Caco-2 (cell line): Measurements from ENCODE around the gene MFN1. TPM values are rescaled to one million over a fixed set of nuclear protein-coding genes. Genes with fewer than 3 reads are reported as not detected.

Experiments
- BruUV-seq: library from RNA; stranded (reverse); fragments of 400-500 nt; replicated peaks from 2 replicates; lab custom pipeline; 2021; lab: Mats Ljungman, UMichigan
- CTCF ChIA-PET: fragments of 300-600 bp; sonication (Branson Sonifier 250); formaldehyde crosslinking; loops from one replicate; lab custom pipeline; 2022; ENCODE audit warnings: antibody characterized with exemption; lab: Charles Lee
- POLR2A ChIA-PET: fragments of 300-600 bp; sonication (Branson Sonifier 250); formaldehyde crosslinking; loops from one replicate; lab custom pipeline; 2022; ENCODE audit warnings: antibody characterized with exemption; lab: Charles Lee
- DNase-seq, 2 experiments: peaks; one replicate each; pipeline versions ENCODE4 v3.0.0 to v3.0.0-alpha.2; 2020 to 2022
- H3K27me3 ChIP-seq: replicated peaks from 2 replicates; pipeline ENCODE4 v1.6.0; 2011; ENCODE audit warnings: low read length; ENCODE audit not compliant: control insufficient read depth, insufficient read depth
- H3K36me3 ChIP-seq: 2 replicates; pipeline ENCODE4 v1.5.1; 2011; ENCODE audit warnings: low read length; ENCODE audit not compliant: control insufficient read depth, insufficient read depth
- H3K4me1 ChIP-seq: fragments of 250-450 bp; sonication (Bioruptor Pico); 2 replicates; pipeline ENCODE4 v1.5.1; 2020; ENCODE audit warnings: mild to moderate bottlenecking
- H3K4me3 ChIP-seq: 2 replicates; pipeline ENCODE4 v1.5.1; 2011; ENCODE audit warnings: low read depth, mild to moderate bottlenecking, control low read depth, low read length
- H3K9me3 ChIP-seq: fragments of 250-450 bp; sonication (Bioruptor Pico); 2 replicates; pipeline ENCODE4 v1.5.1; 2020; ENCODE audit warnings: mild to moderate bottlenecking, moderate library complexity
- H3K27ac Mint-ChIP-seq: one replicate; pipeline ENCODE4 v1.8.0; 2022; ENCODE audit warnings: mixed read lengths; ENCODE audit not compliant: unreplicated experiment
- H3K27me3 Mint-ChIP-seq: one replicate; pipeline ENCODE4 v1.8.0; 2022; ENCODE audit warnings: mixed read lengths; ENCODE audit not compliant: insufficient read depth, unreplicated experiment
- H3K36me3 Mint-ChIP-seq: one replicate; pipeline ENCODE4 v1.8.0; 2022; ENCODE audit warnings: mild to moderate bottlenecking, mixed read lengths; ENCODE audit not compliant: insufficient read depth, unreplicated experiment
- H3K4me1 Mint-ChIP-seq: one replicate; pipeline ENCODE4 v1.8.0; 2022; ENCODE audit warnings: low read depth, mixed read lengths; ENCODE audit not compliant: unreplicated experiment
- H3K4me3 Mint-ChIP-seq: one replicate; pipeline ENCODE4 v1.8.0; 2022; ENCODE audit warnings: mild to moderate bottlenecking, moderate library complexity, mixed read lengths; ENCODE audit not compliant: unreplicated experiment
- H3K9me3 Mint-ChIP-seq: one replicate; pipeline ENCODE4 v1.8.0; 2022; ENCODE audit warnings: mixed read lengths; ENCODE audit not compliant: unreplicated experiment
- CTCF ChIP-seq, 2 experiments: fragments of 200-600 bp in 1 of 2; IDR thresholded peaks; 1 replicate in 1 of 2; 2 replicates in 1 of 2; pipeline versions ENCODE4 v1.5.1 to v1.8.0; 2011 to 2022; ENCODE audit warnings: antibody characterized with exemption in 1 of 2, control low read depth in 1 of 2, inconsistent platforms in 1 of 2, low read depth in 1 of 2, low read length in 1 of 2, mild to moderate bottlenecking in 1 of 2, moderate library complexity in 1 of 2; ENCODE audit not compliant: insufficient read depth in 1 of 2, severe bottlenecking in 1 of 2, unreplicated experiment in 1 of 2
- intact Hi-C: fragments of 100-400 bp; cut with micrococcal nuclease; formaldehyde crosslinking; loops from one replicate; pipeline ENCODE4 v1.10.0; 2022; ENCODE audit not compliant: unreplicated experiment
- total RNA-seq: library from RNA; stranded (reverse); gene quantifications from 2 replicates; pipeline ENCODE4 v1.2.3, GENCODE V29; 2022

MFN1 gene
- total RNA-seq, 1 experiment from 2014 or later = 53.9 TPM

GRCh38 chr3:179410999-179411398 is 63.5 kb downstream of the MFN1 start:
- CTCF ChIA-PET = no interaction called here
- POLR2A ChIA-PET = no interaction called here
- H3K27me3 Mint-ChIP-seq = no peaks in the 10 kb centered on the region
- intact Hi-C loops = no loop called here
- no peaks in the 10 kb centered on the region for H3K36me3 ChIP-seq
- no peaks in the 10 kb centered on the region for H3K4me1 Mint-ChIP-seq
- H3K27me3 ChIP-seq = no peaks in the 10 kb centered on the region
- H3K27ac Mint-ChIP-seq = no peak overlapping the region
- H3K4me1 ChIP-seq = no peaks in the 10 kb centered on the region
- BruUV-seq = no TSS peak
- no peak overlapping the region for H3K4me3 Mint-ChIP-seq
- TF ChIP-seq CTCF (IDR thresholded peaks at IDR 0.05; ENCODE audit: insufficient read depth in 1 of 2, low read depth in 1 of 2, low read length in 1 of 2, severe bottlenecking in 1 of 2, unreplicated experiment in 1 of 2) = no peak
- no peaks in the 10 kb centered on the region for H3K9me3 Mint-ChIP-seq
- no peak overlapping the region for H3K4me3 ChIP-seq
- DNase-seq = no peak
- no peaks in the 10 kb centered on the region for H3K9me3 ChIP-seq
- no peaks in the 10 kb centered on the region for H3K36me3 Mint-ChIP-seq

DNA sequence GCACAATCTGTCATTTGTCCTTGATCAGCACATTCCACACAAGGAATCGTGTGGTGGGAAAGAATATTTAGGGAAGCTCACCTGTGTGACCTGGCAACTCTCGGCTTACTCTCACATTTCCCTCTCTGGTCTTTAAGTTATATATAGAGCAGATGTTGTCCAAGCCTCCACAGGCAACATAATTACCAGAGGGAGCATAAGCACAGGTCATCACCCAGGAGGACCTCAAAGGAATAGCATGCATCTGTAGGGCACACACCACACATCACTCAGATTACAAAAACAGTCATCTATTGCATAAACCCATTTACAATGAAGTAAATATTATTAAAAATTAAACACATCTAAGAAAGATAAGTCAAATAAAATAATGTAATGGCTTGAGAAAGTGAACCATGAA is 67.3 kb downstream of the MFN1 start:
- no peaks in the 10 kb centered on the region for H3K4me1 Mint-ChIP-seq
- POLR2A ChIA-PET = no interaction called here
- no peaks in the 10 kb centered on the region for H3K27me3 Mint-ChIP-seq
- Histone ChIP-seq H3K4me3 (no peak overlapping the region), H3K9me3 (no peaks in the 10 kb centered on the region), H3K36me3 (no peaks in the 10 kb centered on the region), H3K27me3 (no peaks in the 10 kb centered on the region), H3K4me1 (no peaks in the 10 kb centered on the region)
- intact Hi-C loops = no loop called here
- no peaks in the 10 kb centered on the region for H3K9me3 Mint-ChIP-seq
- H3K4me3 Mint-ChIP-seq = no peak overlapping the region
- BruUV-seq = no TSS peak
- DNase-seq = no peak
- CTCF ChIA-PET = no interaction called here
- no peak overlapping the region for H3K27ac Mint-ChIP-seq
- TF ChIP-seq CTCF (IDR thresholded peaks at IDR 0.05; ENCODE audit: insufficient read depth in 1 of 2, low read depth in 1 of 2, low read length in 1 of 2, severe bottlenecking in 1 of 2, unreplicated experiment in 1 of 2) = no peak
- H3K36me3 Mint-ChIP-seq = no peaks in the 10 kb centered on the region

- Histone ChIP-seq H3K36me3 (no peaks in the 10 kb centered on the region), H3K9me3 (no peaks in the 10 kb centered on the region), H3K27me3 (no peaks in the 10 kb centered on the region), H3K4me3 (no peak overlapping the region), H3K4me1 (no peaks in the 10 kb centered on the region)
- Mint-ChIP-seq H3K36me3 (no peaks in the 10 kb centered on the region), H3K27ac (no peak overlapping the region), H3K4me1 (no peaks in the 10 kb centered on the region), H3K27me3 (no peaks in the 10 kb centered on the region), H3K4me3 (no peak overlapping the region), H3K9me3 (no peaks in the 10 kb centered on the region)
- BruUV-seq = no TSS peak
- DNase-seq = no peak
- intact Hi-C loops = no loop called here
- ChIA-PET POLR2A (no interaction called here), CTCF (no interaction called here)
- no peak for TF ChIP-seq CTCF (IDR thresholded peaks at IDR 0.05; ENCODE audit: insufficient read depth in 1 of 2, low read depth in 1 of 2, low read length in 1 of 2, severe bottlenecking in 1 of 2, unreplicated experiment in 1 of 2)
Observed at GRCh38 chr3:179415377-179415776, 67.9 kb downstream of the MFN1 start.
